Effector CD8-positive, alpha-beta T cell (primary cell): ENCODE results near the gene KLHL36.

Experiments
- DNase-seq: peaks from one replicate; lab custom pipeline; 2025; lab: John Stamatoyannopoulos, UW

KLHL36 gene

GRCh38 chr16:84699147-84699711, 50.9 kb downstream of the KLHL36 start:
- DNase-seq, result peak; percentile 40

DNA sequence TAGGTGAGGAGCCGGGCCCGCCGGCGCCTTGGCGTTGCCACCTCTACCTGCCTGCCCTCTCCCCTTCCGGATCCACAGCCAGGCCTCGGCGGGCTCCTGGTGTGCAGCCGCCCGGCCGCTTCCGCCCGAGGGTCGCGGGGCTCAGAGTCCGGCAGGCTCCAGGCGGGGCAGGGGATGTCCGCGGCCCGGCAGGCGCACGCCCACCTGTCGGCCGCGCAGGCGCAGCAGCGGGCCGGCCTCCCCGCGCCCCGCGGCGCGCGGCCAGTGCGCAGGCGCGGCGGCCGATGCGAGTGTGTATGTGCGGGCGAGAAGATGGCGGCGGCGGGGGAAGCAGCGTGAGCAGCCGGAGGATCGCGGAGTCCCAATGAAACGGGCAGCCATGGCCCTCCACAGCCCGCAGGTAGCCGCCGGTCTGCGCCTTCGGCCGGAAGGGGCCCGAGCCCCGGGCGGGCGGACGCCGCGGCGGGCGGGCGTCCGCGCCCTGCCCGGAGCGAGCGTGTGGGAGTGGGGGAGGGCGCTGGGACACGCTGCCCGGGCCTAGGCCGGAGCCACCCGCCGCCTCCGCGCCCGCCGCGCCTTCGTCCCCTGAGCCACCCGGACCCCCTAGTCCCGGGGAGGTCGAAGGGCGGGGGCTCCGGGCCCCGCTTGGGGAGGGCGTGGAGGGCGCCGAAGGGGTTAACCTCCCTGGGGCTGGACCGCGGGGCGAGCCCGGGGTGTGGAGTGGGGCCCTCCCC, 51.6 kb downstream of the KLHL36 start, which contains the start of gene USP10:
TSS of gene USP10 (plus strand) at position 289 of the 734 bp plus-strand sequence. CDS start at position 380, 91 bp downstream.
- peak; percentile 77 for DNase-seq

GRCh38 chr16:84700446-84701300, 52.4 kb downstream of the KLHL36 start:
- no peak for DNase-seq

GRCh38 chr16:84703681-84704080, 55.4 kb downstream of the KLHL36 start:
- no peak for DNase-seq

GRCh38 chr16:84704253-84704652, 55.9 kb downstream of the KLHL36 start:
- DNase-seq, result no peak

- DNase-seq, result no peak
Measured at GRCh38 chr16:84706856-84707255, 58.5 kb downstream of the KLHL36 start.

DNA sequence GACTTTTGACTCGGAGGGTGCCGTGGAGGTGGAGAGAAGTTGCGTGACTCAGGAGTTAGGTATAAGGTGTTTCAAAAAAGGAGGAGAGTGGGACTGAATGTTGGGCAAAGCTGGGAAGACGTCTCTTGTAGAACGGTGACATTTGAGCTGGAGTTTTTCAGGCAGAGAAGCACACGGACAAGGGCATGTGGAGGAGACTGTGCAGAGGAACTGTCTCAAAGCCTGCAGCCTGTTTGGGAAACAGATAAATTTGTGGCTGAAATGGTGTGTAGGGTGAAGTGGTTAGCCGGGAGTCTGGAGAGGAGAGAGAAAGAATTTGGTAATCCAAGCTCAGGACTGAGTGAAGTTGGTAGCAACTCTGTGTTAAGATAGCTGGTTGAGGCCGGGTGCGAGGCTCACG, 61.3 kb downstream of the KLHL36 start:
- DNase-seq, result no peak

DNA sequence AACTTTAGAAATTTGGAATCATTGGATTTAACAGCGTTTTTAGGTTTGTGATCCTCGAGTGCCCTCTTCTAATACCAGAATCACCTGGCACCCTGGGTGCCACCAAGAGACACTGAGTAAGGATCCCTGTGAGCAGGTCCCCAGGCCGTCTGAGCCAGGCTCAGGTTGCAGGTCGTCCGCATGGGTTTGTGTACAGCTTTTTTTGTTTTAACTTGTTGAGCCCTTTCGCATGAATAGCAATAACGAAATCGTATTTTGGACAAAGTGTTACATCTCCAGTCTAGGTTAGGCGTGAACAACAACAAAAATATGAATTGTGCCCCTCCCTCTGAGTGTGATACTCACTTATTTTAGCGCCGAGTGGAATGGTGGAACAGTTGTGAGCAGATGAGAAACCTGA, 62.4 kb downstream of the KLHL36 start:
- DNase-seq, result no peak
